GM12891 (cell line): ENCODE results near the gene C1orf159.

Experiments
- POLR2A ChIP-seq: IDR thresholded peaks from 2 replicates; pipeline ENCODE4 v1.6.1; 2011; ENCODE audit warnings: low read depth, low read length, control low read depth
- POLR2AphosphoS5 ChIP-seq: IDR thresholded peaks from 2 replicates; pipeline ENCODE4 v1.6.1; 2011; ENCODE audit warnings: low read depth, low read length, control low read depth
- TAF1 ChIP-seq: IDR thresholded peaks from 2 replicates; pipeline ENCODE4 v1.6.1; 2011; ENCODE audit warnings: low read depth, low read length, control low read depth

DNA sequence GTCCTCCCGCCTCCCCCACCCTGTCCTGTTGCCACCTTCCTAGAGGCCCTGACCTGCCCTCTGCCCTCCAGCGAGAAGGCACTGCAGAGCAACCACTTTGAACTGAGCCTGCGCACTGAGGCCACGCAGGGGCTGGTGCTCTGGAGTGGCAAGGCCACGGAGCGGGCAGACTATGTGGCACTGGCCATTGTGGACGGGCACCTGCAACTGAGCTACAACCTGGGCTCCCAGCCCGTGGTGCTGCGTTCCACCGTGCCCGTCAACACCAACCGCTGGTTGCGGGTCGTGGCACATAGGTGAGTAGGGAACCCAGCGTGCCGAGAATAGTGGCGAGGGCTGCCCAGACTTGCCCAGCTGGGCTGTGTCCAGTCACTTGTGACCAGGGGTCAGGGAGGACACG lies 62.2 kb downstream of the C1orf159 start:
- TF ChIP-seq POLR2AphosphoS5 (no peak), TAF1 (no peak), POLR2A (no peak)
